Measurements from ENCODE around the gene RTKN. TPM values are rescaled to one million over a fixed set of nuclear protein-coding genes. Genes with fewer than 3 reads are reported as not detected.

The RTKN gene
- total and polyA plus RNA-seq, 12 donors = 9.3 to 33.9 (median 16.2) TPM

- no peaks in the 10 kb centered on the region for H3K27me3 ChIP-seq
- H3K4me3 ChIP-seq = no peak overlapping the region
- peak overlapping the region in 5 of 10 donors; percentile 26 to 70 (median 35) for H3K27ac ChIP-seq
- no peak for DNase-seq
- no peak for TF ChIP-seq CTCF (IDR thresholded peaks at IDR 0.05)
- H3K36me3 ChIP-seq = peaks cover 0 to 39% (median 14%) of the 10 kb centered on the region in 9 donors
- no peak for ATAC-seq
- intact Hi-C loops (cut with DNase I) = no loop called here
- H3K4me1 ChIP-seq = peaks cover 14 to 90% (median 75%) of the 10 kb centered on the region in 9 donors
- no peaks in the 10 kb centered on the region for H3K9me3 ChIP-seq
- 93 to 94% methylated on average over 3 of the region's 3 CpGs for WGBS, 2 donors
Observed at GRCh38 chr2:74381751-74382150, 60.0 kb downstream of the RTKN start.

GRCh38 chr2:74379851-74380789, 61.6 kb downstream of the RTKN start, which contains the start of gene DCTN1:
Gene DCTN1 (minus strand): TSS chr2:74380311. CDS start chr2:74380037, 274 bp downstream.
- intact Hi-C loops (cut with DNase I) = loop anchor here in 1 of 10 donors (10.0 kb wide), 1 partner anchor 1145 kb away; the partner anchor contains the start of genes CCT7 and PRADC1
- DNase-seq = peak in 1 of 2 donors; percentile 55
- Histone ChIP-seq H3K4me3 (peak within 1 kb of the TSS in 9 of 10 donors; percentile 23 to 54 (median 45)), H3K27me3 (no peaks in the 10 kb centered on the region), H3K27ac (peak within 1 kb of the TSS in 9 of 10 donors; percentile 1 to 85 (median 74)), H3K36me3 (peaks cover 0 to 54% (median 22%) of the 10 kb centered on the region in 9 donors), H3K4me1 (peaks cover 14 to 76% (median 65%) of the 10 kb centered on the region in 9 donors), H3K9me3 (no peaks in the 10 kb centered on the region)
- no peak for TF ChIP-seq CTCF (IDR thresholded peaks at IDR 0.05)
- peak; percentile 74 to 89 (median 82) for ATAC-seq
- 23 to 27% methylated on average over 14 of the region's 14 CpGs for WGBS, 2 donors

GRCh38 chr2:74378007-74378406, 63.7 kb downstream of the RTKN start:
- intact Hi-C loops (cut with DNase I) = loop anchor here in 1 of 10 donors (10.0 kb wide), 1 partner anchor 1143 kb away; the partner anchor contains the start of genes CCT7 and PRADC1
- WGBS, 2 donors = 94 to 96% methylated on average over 10 of the region's 10 CpGs
- DNase-seq (no peak), ATAC-seq (no peak)
- no peak overlapping the region for H3K4me3 ChIP-seq
- H3K4me1 ChIP-seq = peaks cover 16 to 76% (median 61%) of the 10 kb centered on the region in 9 donors
- no peak for TF ChIP-seq CTCF (IDR thresholded peaks at IDR 0.05)
- H3K36me3 ChIP-seq = peaks cover 0 to 36% (median 22%) of the 10 kb centered on the region in 9 donors
- no peak overlapping the region for H3K27ac ChIP-seq
- H3K9me3 ChIP-seq = no peaks in the 10 kb centered on the region
- H3K27me3 ChIP-seq = no peaks in the 10 kb centered on the region

GRCh38 chr2:74375838-74376237, 65.9 kb downstream of the RTKN start:
- DNase-seq (no peak), ATAC-seq (no peak)
- Histone ChIP-seq H3K36me3 (peaks cover 0 to 52% (median 27%) of the 10 kb centered on the region in 9 donors), H3K27me3 (no peaks in the 10 kb centered on the region), H3K27ac (no peak overlapping the region), H3K4me1 (peaks cover 16 to 70% (median 48%) of the 10 kb centered on the region in 9 donors), H3K9me3 (no peaks in the 10 kb centered on the region), H3K4me3 (no peak overlapping the region)
- intact Hi-C loops (cut with DNase I) = loop anchor here in 1 of 10 donors (10.0 kb wide), 1 partner anchor 1141 kb away; the partner anchor contains the start of genes CCT7 and PRADC1
- WGBS, 2 donors = 87 to 92% methylated on average over 2 of the region's 2 CpGs
- TF ChIP-seq CTCF (IDR thresholded peaks at IDR 0.05) = no peak

Measured in heart right ventricle (tissue), 16 donors.